ENCODE results near the gene GSTT2B.
"Not testable (repeated sequence)": the region's sequence is repeated elsewhere in the genome, so short reads cannot be mapped to it uniquely, and the experiment has no call there.

The GSTT2B gene

GRCh38 chr22:23910496-23911190 lies 50.4 kb downstream of the GSTT2B start:
- Mint-ChIP-seq H3K27me3 (peaks cover 8% of the 10 kb centered on the region), H3K4me3 (no peak overlapping the region), H3K36me3 (no peaks in the 10 kb centered on the region), H3K4me1 (peaks cover 30% of the 10 kb centered on the region), H3K27ac (no peak overlapping the region), H3K9me3 (no peaks in the 10 kb centered on the region)
- CTCF ChIA-PET = interaction anchor here (1.0 to 1.1 kb wide), 2 partner anchors 16 to 52 kb away, joined by 3 read pairs; partner anchors contain the start of gene MIF
- no peak for DNase-seq

- Mint-ChIP-seq H3K27me3 (peaks cover 16% of the 10 kb centered on the region), H3K27ac (no peak overlapping the region), H3K9me3 (no peaks in the 10 kb centered on the region), H3K36me3 (no peaks in the 10 kb centered on the region), H3K4me3 (no peak overlapping the region), H3K4me1 (peaks cover 32% of the 10 kb centered on the region)
- CTCF ChIA-PET = no interaction called here
- DNase-seq = no peak
These were observed 51.6 kb downstream of the GSTT2B start for GRCh38 chr22:23909296-23909898.

GRCh38 chr22:23908587-23909205 lies 52.3 kb downstream of the GSTT2B start:
- CTCF ChIA-PET = no interaction called here
- H3K9me3 Mint-ChIP-seq = no peaks in the 10 kb centered on the region

GRCh38 chr22:23907423-23907822 lies 53.6 kb downstream of the GSTT2B start:
- H3K4me3 Mint-ChIP-seq, CTCF ChIA-PET, H3K27ac Mint-ChIP-seq, H3K36me3 Mint-ChIP-seq, DNase-seq, H3K9me3 Mint-ChIP-seq: not testable (repeated sequence)
- H3K4me1 Mint-ChIP-seq = peaks cover 15% of the 10 kb centered on the region
- peaks cover 16% of the 10 kb centered on the region for H3K27me3 Mint-ChIP-seq

More at GRCh38 chr22:23908587-23909205, 52.3 kb downstream of the GSTT2B start:
- H3K27ac Mint-ChIP-seq = no peak overlapping the region
- DNase-seq = no peak
- H3K36me3 Mint-ChIP-seq = no peaks in the 10 kb centered on the region
- no peak overlapping the region for H3K4me3 Mint-ChIP-seq
- peaks cover 16% of the 10 kb centered on the region for H3K27me3 Mint-ChIP-seq
- H3K4me1 Mint-ChIP-seq = peaks cover 26% of the 10 kb centered on the region

All from activated naive CD4-positive, alpha-beta T cell treated with anti-CD3 and anti-CD28 coated beads, Interleukin-2, amount 10 ng/mL, durations not matched to agents 7 days and 5 days (primary cell).